ENCODE data around the gene CSF1.

Gene CSF1

DNA sequence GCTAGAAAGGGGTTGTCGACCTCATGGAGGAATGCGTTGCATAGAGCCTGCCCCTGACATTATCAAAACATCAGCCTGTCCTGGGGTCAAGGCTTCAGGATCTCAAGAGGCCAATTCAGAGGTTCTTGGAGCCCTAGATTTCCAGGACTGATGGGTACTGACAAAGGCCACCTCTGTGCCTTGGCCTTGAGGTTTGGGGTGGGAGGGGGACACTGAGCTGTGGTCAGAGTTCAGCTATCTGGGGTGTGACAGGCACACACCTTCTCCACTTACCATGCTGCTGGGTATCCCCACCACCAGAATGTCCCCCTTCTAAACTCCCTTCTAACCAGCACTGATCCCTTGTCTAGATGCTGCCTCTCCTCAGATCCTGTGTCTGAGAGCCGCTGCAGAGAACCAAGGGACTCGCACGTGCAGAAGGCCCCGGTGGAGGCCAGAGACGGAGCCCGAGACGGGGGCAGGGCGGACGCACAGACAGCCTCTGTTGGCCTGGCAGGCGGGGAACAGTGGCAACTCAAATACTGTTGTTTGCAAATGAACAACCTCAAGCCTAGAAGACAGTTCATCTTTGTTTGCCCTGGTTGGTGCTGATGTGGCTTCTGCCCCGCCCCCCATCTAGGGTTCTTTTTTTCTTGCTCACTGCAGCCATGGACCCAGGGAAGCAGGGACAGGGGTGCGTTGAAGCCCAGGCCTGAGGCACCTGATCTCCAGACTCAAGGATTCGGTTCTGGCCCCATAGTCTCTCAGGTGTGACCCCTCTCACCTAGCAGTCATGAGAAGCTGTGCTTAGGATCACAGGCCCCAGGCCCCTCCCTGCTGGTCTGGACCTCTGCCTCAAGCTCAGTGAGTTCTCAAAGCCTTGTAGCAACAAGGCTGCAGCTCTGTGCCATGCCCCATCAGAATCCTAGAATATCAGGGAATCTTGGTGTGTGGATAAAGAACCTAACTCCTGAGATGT, 28.1 kb upstream of the CSF1 start:
- no peak for DNase-seq

- no peak for DNase-seq
Observed at GRCh38 chr1:109883248-109883955, 27.2 kb upstream of the CSF1 start.

GRCh38 chr1:109884242-109884891, 26.3 kb upstream of the CSF1 start:
- no peak for DNase-seq

- no peak for DNase-seq
Observed at GRCh38 chr1:109885589-109885988, 25.1 kb upstream of the CSF1 start.

DNA sequence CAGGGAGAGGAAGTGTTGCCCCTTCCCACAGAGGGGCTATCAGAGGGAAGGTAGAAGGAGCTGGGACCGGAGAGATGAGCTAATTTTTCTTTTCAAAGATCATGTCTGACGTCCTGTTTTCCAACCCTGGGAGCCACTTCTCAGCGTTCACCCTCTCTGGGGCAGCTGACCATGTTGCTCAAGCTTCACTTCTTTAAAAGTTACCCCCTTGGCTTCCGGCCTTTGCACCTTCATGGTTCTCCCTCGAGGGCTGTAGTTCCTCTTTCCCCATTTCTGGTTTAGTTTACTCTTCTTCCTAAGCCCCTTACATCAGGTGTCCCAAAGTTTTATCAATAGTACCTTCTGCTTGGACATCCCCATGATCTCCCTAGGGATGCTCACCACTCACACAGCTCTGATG, 23.8 kb upstream of the CSF1 start:
- DNase-seq = no peak

GRCh38 chr1:109887271-109887670, 23.4 kb upstream of the CSF1 start:
- DNase-seq = no peak

GRCh38 chr1:109887884-109888283, 22.8 kb upstream of the CSF1 start:
- no peak for DNase-seq

- no peak for DNase-seq
Observed at GRCh38 chr1:109889094-109889493, 21.6 kb upstream of the CSF1 start.

DNA sequence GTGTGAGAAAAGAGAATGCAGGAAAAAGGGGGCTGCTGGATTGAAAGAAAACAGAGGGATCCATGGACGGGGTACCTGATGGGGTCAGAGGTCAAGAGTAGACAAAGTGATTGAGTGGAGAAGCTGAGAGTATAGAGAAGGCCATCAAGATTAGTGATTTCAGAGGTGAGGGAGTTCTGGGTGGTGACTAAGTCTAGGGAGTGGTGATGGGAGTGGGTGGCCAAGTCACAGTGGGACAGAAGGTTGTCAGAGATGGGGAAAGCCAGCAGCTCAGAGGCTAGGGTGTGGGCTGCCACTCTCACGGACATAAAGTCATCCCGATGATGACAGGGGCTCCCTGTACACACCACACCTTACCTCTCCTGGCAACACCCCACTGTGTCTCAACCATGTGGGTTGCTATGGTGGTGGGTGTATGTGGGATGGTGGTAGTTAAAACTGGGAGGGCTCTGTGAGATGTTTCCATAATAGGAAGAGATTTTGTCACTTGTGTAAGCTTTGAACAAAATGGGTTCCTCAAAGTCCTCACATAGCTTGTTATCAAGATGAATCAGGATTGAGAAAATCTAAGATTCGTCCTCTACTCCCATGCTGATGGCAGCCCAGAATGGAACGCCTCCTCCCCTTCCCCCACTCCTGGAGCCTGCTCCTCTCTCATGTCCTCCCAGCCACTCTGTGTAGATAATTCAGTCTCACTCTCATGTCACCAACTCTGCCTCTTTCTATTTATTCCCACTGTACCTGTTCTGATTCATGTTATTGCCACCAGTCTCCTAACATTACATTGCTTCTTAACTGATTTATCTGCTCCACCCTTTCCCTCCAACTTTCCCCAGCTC, 20.3 kb upstream of the CSF1 start:
- peak; percentile 79 for DNase-seq

- no peak for DNase-seq
Observed at GRCh38 chr1:109891930-109892329, 18.7 kb upstream of the CSF1 start.

DNA sequence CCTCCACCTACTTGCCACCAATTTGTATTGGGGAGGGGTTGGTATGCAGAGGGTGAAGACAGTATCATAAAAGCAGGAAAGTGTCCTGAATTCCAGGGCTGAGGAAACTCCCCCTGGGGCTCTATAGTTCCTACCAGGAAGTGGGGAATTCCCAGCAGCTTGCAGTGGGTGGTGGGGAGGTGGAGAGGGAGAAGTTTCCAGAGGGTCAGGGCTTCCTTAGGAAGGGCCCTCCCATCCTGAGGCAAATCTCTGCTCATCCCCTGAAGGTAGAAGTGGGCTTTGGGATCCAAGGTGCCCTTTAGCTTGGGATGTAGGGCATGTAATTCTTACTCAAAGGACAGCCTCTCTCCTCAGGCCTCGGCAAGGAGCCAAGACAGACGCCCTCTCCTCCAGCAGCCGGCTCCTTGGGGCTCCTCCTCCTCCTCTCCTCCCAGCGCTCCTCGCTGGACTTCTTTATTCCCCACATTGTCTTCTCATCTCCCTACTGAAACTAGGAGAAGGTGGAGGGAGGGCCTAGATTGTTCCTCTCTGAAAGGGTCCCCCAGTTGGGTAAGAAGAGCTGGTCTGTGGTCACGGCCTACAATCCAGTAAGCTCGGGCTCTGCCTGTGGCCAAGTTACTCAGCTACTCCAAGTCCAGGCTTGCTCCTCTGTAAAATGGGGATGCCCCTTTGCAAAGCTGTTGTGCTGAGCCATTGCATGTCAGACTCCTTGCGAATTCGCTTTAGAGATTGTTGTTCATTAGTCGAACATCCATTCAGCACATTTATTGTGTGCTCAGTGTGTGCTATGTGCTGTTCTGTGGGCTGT, 17.9 kb upstream of the CSF1 start:
- DNase-seq = no peak

DNA sequence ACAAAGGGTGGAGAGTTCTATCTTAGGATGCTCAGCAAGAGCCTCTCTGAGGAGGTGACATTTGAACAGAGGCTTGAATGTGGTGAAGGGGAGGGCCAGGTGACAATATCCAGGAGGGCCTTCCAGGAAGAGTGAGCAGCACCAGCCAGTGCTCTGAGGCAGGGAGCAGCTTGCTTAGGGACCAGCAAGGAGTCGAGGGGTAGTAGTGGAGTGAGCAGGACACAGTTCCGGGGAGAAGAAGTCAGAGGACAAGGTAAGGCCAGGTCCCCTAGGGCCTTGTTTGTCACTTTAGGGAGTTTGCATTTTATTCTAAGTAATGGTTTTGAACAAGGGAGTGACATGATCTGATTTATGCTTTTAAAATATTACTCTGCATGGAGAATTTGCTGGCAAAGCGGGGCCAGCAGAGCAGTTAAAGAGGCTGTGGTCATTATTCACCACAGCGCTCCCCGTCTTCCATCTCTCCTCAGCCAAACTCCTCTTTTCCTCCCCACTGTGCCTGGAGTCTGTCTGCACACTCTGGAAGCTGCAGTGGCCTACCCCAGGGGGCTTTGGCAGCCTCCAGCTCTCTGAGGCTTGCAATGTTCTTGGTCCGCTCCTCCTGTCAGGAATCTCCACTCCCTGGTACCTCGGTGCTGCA, 17.0 kb upstream of the CSF1 start:
- no peak for DNase-seq

- no peak for DNase-seq
Observed at GRCh38 chr1:109894823-109895719, 15.6 kb upstream of the CSF1 start.

- no peak for DNase-seq
Observed at GRCh38 chr1:109895720-109896504, 14.7 kb upstream of the CSF1 start.

DNA sequence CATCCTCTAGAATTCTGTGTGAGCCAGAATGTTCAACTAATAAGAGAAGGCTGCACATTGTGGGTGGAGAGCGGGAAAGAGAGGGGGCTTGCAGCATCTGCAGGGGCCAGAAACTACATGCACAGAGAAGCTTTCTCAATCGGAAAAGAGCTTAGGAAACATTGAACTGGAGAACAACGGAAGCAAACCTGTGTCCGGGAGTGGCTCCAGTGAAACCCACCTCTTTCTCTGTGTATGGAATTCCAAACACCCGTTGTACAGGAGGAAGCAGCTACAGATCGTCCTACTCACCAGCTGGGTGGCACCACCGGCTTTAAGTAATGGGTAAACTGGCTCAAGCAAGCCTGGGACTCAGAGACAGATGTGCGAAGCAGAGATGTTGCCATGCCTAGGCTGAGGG, 14.0 kb upstream of the CSF1 start:
- no peak for DNase-seq

DNA sequence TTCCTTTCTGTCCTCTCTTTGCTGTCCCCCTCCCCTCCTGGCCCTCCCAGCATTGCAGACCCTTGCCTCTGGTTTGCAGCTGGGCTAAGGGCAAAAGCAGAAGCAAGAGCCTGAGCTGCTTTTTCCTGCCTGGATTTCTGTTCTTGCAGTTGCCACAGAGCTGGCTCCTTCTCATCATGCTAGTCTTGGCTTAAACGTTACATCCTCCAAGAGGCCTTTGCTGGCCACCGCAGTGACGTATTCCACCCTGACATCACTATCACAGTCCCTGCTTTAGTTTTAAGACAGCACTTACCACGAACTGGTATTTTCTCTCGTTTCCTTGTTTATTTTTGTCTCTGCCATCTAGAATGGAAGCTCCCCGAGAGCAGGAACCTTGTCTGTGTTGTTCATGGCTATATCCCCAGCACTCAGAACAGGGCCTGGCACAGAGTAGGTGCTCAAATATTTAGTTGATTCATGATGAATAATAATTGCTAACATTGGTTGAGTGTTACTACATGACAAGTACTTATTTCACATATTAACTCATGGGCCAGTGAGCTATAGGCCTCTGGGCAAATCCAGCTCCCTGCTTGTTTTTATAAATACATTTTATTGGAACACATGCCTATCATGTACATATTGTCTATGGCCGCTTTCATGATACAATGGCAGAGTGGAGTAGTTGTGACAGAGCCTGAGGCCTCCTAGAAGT, 13.2 kb upstream of the CSF1 start:
- DNase-seq = no peak

DNA sequence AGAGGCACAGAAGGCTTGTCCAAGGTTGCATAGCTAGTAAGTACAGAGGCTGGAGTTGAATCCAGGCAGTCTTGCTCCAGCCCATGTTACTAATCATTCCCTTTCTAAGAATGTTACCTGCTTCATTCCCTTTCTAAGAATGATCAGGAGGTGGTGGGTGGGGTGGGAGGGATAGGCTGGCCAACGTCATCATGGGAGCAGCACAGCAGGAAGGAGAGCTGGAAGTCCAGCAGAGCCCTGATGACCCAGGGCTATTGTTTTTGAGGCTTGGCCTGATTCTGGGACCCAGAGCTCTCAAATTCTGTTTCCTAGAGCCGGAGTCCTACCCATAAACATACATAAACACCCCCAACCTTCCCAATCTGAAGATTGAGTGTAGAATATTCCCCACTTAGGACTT, 11.8 kb upstream of the CSF1 start:
- no peak for DNase-seq

- DNase-seq = no peak
Observed at GRCh38 chr1:109901141-109901523, 9.5 kb upstream of the CSF1 start.
